ENCODE measurements around the gene SCARB2. TPM values are rescaled to one million over a fixed set of nuclear protein-coding genes. Genes with fewer than 3 reads are reported as not detected.

SCARB2 gene
- total and polyA plus RNA-seq, 2 experiments from 2014 or later = 131 to 246 TPM

DNA sequence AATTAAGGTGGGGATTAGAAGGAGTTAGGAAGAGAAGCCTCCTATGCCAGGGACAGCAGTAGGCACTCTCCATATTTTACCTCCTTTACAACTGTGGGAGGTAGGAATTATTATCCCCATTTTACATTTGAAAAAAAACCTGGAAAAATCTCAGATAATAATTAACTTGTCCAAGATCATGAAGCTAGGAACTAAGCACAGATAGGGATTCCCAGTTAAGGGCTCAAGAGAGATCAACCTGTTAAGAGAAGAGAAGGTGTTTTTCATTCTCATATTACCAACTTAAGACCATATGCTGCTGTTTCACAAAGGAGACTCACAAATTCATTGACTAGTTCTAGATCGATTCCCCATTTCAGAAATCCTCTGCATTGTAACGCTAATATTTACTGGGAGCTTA lies 21.8 kb upstream of the SCARB2 start:
- Histone ChIP-seq H3K79me2 (no peaks in the 10 kb centered on the region), H2AFZ (no peak overlapping the region), H4K20me1 (ENCODE audit: insufficient read depth, poor library complexity, severe bottlenecking) (no peaks in the 10 kb centered on the region), H3K9me3 (ENCODE audit: low read depth) (peaks cover 7% of the 10 kb centered on the region), H3K9me2 (replicated peaks; ENCODE audit: insufficient read depth) (no peaks in the 10 kb centered on the region), H3K4me3 (no peak overlapping the region), H3K27ac (peak overlapping the region; percentile 90), H3K27me3 (no peaks in the 10 kb centered on the region), H3K4me2 (peak overlapping the region; percentile 58), H3K4me1 (ENCODE audit: insufficient read depth) (peaks cover 31% of the 10 kb centered on the region), H3K36me3 (replicated peaks; ENCODE audit: insufficient read depth, low read depth) (no peaks in the 10 kb centered on the region)
- no peak for DNase-seq (ENCODE audit: low spot score)
- 72% methylated on average over 2 of the region's 2 CpGs for WGBS (ENCODE audit: low lambda C conversion rate, missing lambda C conversion rate)
- TF ChIP-seq EZH2phosphoT487 (IDR thresholded peaks at IDR 0.05; ENCODE audit: low read depth, severe bottlenecking, unreplicated experiment) (no peak), EZH2 (IDR thresholded peaks at IDR 0.05; ENCODE audit: borderline replicate concordance) (no peak)
- TF ChIP-seq, protein P1, sequence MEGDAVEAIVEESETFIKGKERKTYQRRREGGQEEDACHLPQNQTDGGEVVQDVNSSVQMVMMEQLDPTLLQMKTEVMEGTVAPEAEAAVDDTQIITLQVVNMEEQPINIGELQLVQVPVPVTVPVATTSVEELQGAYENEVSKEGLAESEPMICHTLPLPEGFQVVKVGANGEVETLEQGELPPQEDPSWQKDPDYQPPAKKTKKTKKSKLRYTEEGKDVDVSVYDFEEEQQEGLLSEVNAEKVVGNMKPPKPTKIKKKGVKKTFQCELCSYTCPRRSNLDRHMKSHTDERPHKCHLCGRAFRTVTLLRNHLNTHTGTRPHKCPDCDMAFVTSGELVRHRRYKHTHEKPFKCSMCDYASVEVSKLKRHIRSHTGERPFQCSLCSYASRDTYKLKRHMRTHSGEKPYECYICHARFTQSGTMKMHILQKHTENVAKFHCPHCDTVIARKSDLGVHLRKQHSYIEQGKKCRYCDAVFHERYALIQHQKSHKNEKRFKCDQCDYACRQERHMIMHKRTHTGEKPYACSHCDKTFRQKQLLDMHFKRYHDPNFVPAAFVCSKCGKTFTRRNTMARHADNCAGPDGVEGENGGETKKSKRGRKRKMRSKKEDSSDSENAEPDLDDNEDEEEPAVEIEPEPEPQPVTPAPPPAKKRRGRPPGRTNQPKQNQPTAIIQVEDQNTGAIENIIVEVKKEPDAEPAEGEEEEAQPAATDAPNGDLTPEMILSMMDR (IDR thresholded peaks at IDR 0.05; ENCODE audit: poor library complexity) = no peak

DNA sequence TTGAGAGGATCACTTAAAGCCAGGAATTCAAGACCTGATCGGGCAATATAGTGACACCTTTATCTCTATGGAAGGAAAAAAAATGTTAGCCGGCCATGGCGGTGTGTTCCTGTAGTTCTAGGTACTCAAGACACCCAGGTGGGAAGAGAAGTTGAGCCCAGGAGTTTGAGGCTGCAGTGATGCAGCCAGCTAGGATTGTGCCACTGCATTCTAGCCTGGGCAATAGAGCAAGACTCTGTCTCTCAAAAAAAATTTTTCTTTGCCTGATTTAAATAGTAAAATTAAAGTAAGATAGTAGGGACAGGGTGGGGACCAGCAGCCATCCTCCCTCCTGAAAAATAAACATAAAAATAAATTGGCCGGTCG lies 21.0 kb upstream of the SCARB2 start:
- Histone ChIP-seq H3K36me3 (replicated peaks; ENCODE audit: insufficient read depth, low read depth) (no peaks in the 10 kb centered on the region), H3K79me2 (no peaks in the 10 kb centered on the region), H3K9me2 (replicated peaks; ENCODE audit: insufficient read depth) (no peaks in the 10 kb centered on the region), H3K27me3 (no peaks in the 10 kb centered on the region), H3K4me3 (no peak overlapping the region), H3K9me3 (ENCODE audit: low read depth) (peaks cover under 1% of the 10 kb centered on the region), H3K4me2 (no peak overlapping the region), H3K27ac (peak overlapping the region; percentile 90), H4K20me1 (ENCODE audit: insufficient read depth, poor library complexity, severe bottlenecking) (no peaks in the 10 kb centered on the region), H3K4me1 (ENCODE audit: insufficient read depth) (peaks cover 31% of the 10 kb centered on the region), H2AFZ (no peak overlapping the region)
- DNase-seq (ENCODE audit: low spot score) = no peak
- 91% methylated on average over 5 of the region's 5 CpGs for WGBS (ENCODE audit: low lambda C conversion rate, missing lambda C conversion rate)
- TF ChIP-seq EZH2 (IDR thresholded peaks at IDR 0.05; ENCODE audit: borderline replicate concordance) (no peak), EZH2phosphoT487 (IDR thresholded peaks at IDR 0.05; ENCODE audit: low read depth, severe bottlenecking, unreplicated experiment) (no peak)
- TF ChIP-seq, protein P1 (IDR thresholded peaks at IDR 0.05; ENCODE audit: poor library complexity) = no peak

DNA sequence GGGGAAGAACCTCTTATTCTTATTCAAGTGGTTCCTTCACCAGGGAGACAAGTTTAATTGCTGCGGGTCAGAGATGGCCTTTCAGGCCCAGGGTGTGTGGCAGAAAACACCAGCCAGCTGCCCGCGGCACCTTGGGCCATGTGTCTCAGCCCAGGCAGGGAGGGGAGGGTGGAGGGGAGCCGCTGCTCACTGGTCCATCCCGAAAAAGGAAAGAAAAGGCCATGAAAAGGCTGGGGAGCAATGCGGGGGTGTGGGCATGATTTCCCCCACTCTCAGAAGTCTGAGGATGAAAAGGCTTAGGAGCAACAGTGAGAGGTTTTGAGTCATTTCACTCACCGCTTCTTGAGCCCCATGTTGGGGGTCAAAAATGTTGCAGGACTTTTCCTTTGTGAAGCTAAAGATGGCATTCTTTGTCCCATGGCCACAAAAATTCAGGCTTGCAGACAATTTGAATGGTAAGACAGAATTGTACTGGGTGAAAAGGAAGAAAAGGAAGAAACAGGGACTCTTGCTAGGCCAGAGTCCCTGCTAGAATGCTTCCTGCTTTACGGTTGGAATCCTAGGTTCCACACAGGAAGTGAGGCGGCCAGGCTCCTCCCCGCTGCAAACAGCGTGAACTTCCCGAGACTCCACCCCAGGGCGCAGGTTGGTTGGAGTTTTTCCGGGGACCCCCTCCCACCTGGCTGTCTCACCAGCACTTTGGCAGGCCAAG lies 20.5 kb upstream of the SCARB2 start:
- TF ChIP-seq, protein P1 (IDR thresholded peaks at IDR 0.05; ENCODE audit: poor library complexity) = no peak
- TF ChIP-seq EZH2phosphoT487 (IDR thresholded peaks at IDR 0.05; ENCODE audit: low read depth, severe bottlenecking, unreplicated experiment) (no peak), EZH2 (IDR thresholded peaks at IDR 0.05; ENCODE audit: borderline replicate concordance) (no peak)
- 83% methylated on average over 14 of the region's 14 CpGs for WGBS (ENCODE audit: low lambda C conversion rate, missing lambda C conversion rate)
- H3K27ac ChIP-seq = peak overlapping the region; percentile 90
- peak overlapping the region; percentile 27 for H2AFZ ChIP-seq
- H4K20me1 ChIP-seq (ENCODE audit: insufficient read depth, poor library complexity, severe bottlenecking) = no peaks in the 10 kb centered on the region
- no peaks in the 10 kb centered on the region for H3K27me3 ChIP-seq
- peaks cover 31% of the 10 kb centered on the region for H3K4me1 ChIP-seq (ENCODE audit: insufficient read depth)
- DNase-seq (ENCODE audit: low spot score) = no peak
- H3K9me3 ChIP-seq (ENCODE audit: low read depth) = no peaks in the 10 kb centered on the region
- peak overlapping the region; percentile 16 for H3K4me2 ChIP-seq
- no peak overlapping the region for H3K4me3 ChIP-seq
- H3K9me2 ChIP-seq (replicated peaks; ENCODE audit: insufficient read depth) = no peaks in the 10 kb centered on the region
- no peaks in the 10 kb centered on the region for H3K79me2 ChIP-seq
- no peaks in the 10 kb centered on the region for H3K36me3 ChIP-seq (replicated peaks; ENCODE audit: insufficient read depth, low read depth)
